ENCODE measurements around the gene SBF2. TPM values are rescaled to one million over a fixed set of nuclear protein-coding genes. Genes with fewer than 3 reads are reported as not detected.
"Not testable (repeated sequence)": the region's sequence is repeated elsewhere in the genome, so short reads cannot be mapped to it uniquely, and the experiment has no call there.

SBF2 gene
- total RNA-seq, 1 experiment from 2014 or later: 13.8 TPM

DNA sequence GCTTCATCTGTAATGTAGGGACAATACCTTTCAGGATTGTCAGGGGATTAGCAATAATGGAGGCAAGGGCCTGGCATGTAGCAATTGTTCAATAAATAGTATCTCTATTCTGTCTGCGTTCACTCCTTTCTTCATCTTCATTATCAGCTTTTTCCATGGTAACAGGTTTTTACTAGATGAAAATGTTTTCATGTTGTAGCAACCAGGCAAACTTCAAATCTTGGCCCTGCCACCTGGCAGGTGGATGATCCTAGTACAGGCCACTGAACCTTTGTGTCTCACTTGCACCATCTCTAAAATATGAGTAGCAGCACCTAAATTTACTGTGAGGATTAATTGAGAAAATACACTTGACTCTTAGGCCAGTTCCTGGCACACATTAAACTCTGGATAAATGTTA lies 546.8 kb downstream of the SBF2 start:
- Histone ChIP-seq H3K4me3 (ENCODE audit: low read length) (peak overlapping the region; percentile 20; the same call in 1 of the 2 replicates), H3K9ac (ENCODE audit: low read length) (peak overlapping the region; percentile 67), H3K36me3 (ENCODE audit: insufficient read depth, low read length) (peaks cover 53% of the 10 kb centered on the region), H4K20me1 (ENCODE audit: insufficient read depth, low read depth, low read length) (no peaks in the 10 kb centered on the region), H3K4me2 (ENCODE audit: low read depth, low read length, poor library complexity, severe bottlenecking) (peak overlapping the region; percentile 65), H3K9me3 (ENCODE audit: low read length) (no peaks in the 10 kb centered on the region), H3K27me3 (ENCODE audit: low read length) (no peaks in the 10 kb centered on the region), H3K79me2 (ENCODE audit: low read length) (peaks cover 27% of the 10 kb centered on the region), H3K4me1 (ENCODE audit: low read length) (peaks cover 79% of the 10 kb centered on the region), H3K27ac (ENCODE audit: low read length) (peak overlapping the region; percentile 96), H2AFZ (ENCODE audit: low read length) (no peak overlapping the region), H3K9me2 (replicated peaks; ENCODE audit: insufficient read depth, low read length) (no peaks in the 10 kb centered on the region)
- peak; percentile 57 for DNase-seq

DNA sequence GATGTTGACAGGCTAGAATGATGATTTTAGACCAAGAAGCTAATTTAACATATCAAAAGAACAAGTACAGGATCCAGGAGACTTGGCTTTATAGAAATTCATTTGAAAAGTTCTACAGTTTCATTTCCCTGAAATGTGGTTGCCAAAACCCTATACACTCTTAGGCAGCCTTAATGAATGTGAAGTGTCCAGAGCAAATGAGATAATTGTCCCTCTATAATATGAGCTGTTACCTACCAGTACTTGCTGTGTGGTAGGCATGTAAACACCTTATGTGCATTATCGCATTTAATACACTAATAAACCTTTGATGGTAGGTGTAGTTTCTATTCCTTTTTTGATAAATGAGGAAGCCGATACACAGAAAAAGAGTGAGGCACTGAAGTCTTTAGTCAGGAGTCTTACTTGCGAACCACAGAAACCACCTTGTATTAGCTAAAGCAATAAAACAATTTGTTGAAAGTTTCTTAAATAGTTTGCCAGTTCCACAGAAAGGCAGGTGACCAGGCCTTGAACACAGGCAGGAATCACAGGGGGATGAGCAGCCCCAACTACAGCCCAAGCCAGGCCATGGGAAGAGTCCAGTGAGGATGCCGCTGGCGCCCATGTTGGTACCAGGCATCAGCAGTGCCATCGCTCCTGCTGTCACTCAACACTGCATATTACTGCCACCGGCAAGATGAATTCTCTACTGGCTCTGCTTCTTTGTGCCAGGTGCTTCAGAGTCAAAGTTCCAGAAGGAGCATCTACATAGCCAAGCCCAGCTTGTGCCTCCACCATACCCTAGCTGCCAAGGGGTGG lies 548.4 kb downstream of the SBF2 start:
- Histone ChIP-seq H3K9me3 (ENCODE audit: low read length) (no peaks in the 10 kb centered on the region), H3K4me2 (ENCODE audit: low read depth, low read length, poor library complexity, severe bottlenecking) (peak overlapping the region; percentile 65), H3K9me2 (replicated peaks; ENCODE audit: insufficient read depth, low read length) (no peaks in the 10 kb centered on the region), H3K36me3 (ENCODE audit: insufficient read depth, low read length) (peaks cover 52% of the 10 kb centered on the region), H3K4me3 (ENCODE audit: low read length) (peak overlapping the region; percentile 20; the same call in 1 of the 2 replicates), H3K4me1 (ENCODE audit: low read length) (peaks cover 63% of the 10 kb centered on the region), H2AFZ (ENCODE audit: low read length) (no peak overlapping the region), H3K27me3 (ENCODE audit: low read length) (no peaks in the 10 kb centered on the region), H3K9ac (ENCODE audit: low read length) (peak overlapping the region; percentile 67), H3K27ac (ENCODE audit: low read length) (peak overlapping the region; percentile 96), H3K79me2 (ENCODE audit: low read length) (peaks cover 30% of the 10 kb centered on the region), H4K20me1 (ENCODE audit: insufficient read depth, low read depth, low read length) (no peaks in the 10 kb centered on the region)
- DNase-seq: peak; percentile 83

GRCh38 chr11:9743512-9743911 lies 550.5 kb downstream of the SBF2 start:
- Histone ChIP-seq H3K4me1 (ENCODE audit: low read length) (peaks cover 53% of the 10 kb centered on the region), H3K79me2 (ENCODE audit: low read length) (peaks cover 24% of the 10 kb centered on the region), H3K36me3 (ENCODE audit: insufficient read depth, low read length) (peaks cover 59% of the 10 kb centered on the region), H3K27ac (ENCODE audit: low read length) (peak overlapping the region; percentile 96)
- not testable (repeated sequence) for H2AFZ ChIP-seq (ENCODE audit: low read length); H3K9ac ChIP-seq (ENCODE audit: low read length); H3K4me3 ChIP-seq (ENCODE audit: low read length); H4K20me1 ChIP-seq (ENCODE audit: insufficient read depth, low read depth, low read length); H3K9me3 ChIP-seq (ENCODE audit: low read length); H3K4me2 ChIP-seq (ENCODE audit: low read depth, low read length, poor library complexity, severe bottlenecking); H3K9me2 ChIP-seq (replicated peaks; ENCODE audit: insufficient read depth, low read length); DNase-seq; H3K27me3 ChIP-seq (ENCODE audit: low read length)

DNA sequence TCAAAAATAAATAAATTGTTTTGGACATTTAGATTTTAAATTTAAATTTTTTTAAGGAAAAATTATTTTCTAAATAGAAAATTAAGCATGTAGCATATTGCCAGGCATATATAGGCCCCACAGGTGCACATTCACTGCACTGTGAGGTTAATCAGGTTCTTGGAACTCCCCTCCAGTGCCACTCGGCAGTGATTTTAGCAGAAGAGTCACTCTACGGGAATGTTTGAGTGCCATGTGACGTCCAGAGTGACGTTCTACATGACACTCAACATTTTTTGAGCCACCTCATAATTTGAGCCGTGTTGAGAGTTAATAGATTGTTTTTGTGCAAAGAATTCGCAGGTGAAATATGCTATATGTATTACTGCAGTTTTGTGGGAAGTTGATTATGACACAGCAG lies 552.8 kb downstream of the SBF2 start:
- no peaks in the 10 kb centered on the region for H3K9me3 ChIP-seq (ENCODE audit: low read length)
- H3K27ac ChIP-seq (ENCODE audit: low read length): no peak overlapping the region
- no peak for DNase-seq
- H3K79me2 ChIP-seq (ENCODE audit: low read length): peaks cover 21% of the 10 kb centered on the region
- H3K27me3 ChIP-seq (ENCODE audit: low read length): no peaks in the 10 kb centered on the region
- H3K9me2 ChIP-seq (replicated peaks; ENCODE audit: insufficient read depth, low read length): no peaks in the 10 kb centered on the region
- no peak overlapping the region for H3K9ac ChIP-seq (ENCODE audit: low read length)
- no peak overlapping the region for H2AFZ ChIP-seq (ENCODE audit: low read length)
- H3K4me3 ChIP-seq (ENCODE audit: low read length): no peak overlapping the region
- peaks cover 33% of the 10 kb centered on the region for H3K4me1 ChIP-seq (ENCODE audit: low read length)
- H3K4me2 ChIP-seq (ENCODE audit: low read depth, low read length, poor library complexity, severe bottlenecking): no peak overlapping the region
- peaks cover 59% of the 10 kb centered on the region for H3K36me3 ChIP-seq (ENCODE audit: insufficient read depth, low read length)
- no peaks in the 10 kb centered on the region for H4K20me1 ChIP-seq (ENCODE audit: insufficient read depth, low read depth, low read length)

GRCh38 chr11:9740202-9740883 lies 553.7 kb downstream of the SBF2 start:
- H2AFZ ChIP-seq (ENCODE audit: low read length): no peak overlapping the region
- no peaks in the 10 kb centered on the region for H3K9me2 ChIP-seq (replicated peaks; ENCODE audit: insufficient read depth, low read length)
- no peak overlapping the region for H3K4me2 ChIP-seq (ENCODE audit: low read depth, low read length, poor library complexity, severe bottlenecking)
- no peak overlapping the region for H3K4me3 ChIP-seq (ENCODE audit: low read length)
- no peaks in the 10 kb centered on the region; the same call in 1 of the 2 replicates for H3K9me3 ChIP-seq (ENCODE audit: low read length)
- H3K36me3 ChIP-seq (ENCODE audit: insufficient read depth, low read length): peaks cover 65% of the 10 kb centered on the region
- no peak overlapping the region for H3K9ac ChIP-seq (ENCODE audit: low read length)
- H3K27ac ChIP-seq (ENCODE audit: low read length): no peak overlapping the region
- no peaks in the 10 kb centered on the region for H4K20me1 ChIP-seq (ENCODE audit: insufficient read depth, low read depth, low read length)
- no peaks in the 10 kb centered on the region for H3K27me3 ChIP-seq (ENCODE audit: low read length)
- H3K79me2 ChIP-seq (ENCODE audit: low read length): peaks cover 24% of the 10 kb centered on the region
- no peak for DNase-seq
- peaks cover 24% of the 10 kb centered on the region for H3K4me1 ChIP-seq (ENCODE audit: low read length)

DNA sequence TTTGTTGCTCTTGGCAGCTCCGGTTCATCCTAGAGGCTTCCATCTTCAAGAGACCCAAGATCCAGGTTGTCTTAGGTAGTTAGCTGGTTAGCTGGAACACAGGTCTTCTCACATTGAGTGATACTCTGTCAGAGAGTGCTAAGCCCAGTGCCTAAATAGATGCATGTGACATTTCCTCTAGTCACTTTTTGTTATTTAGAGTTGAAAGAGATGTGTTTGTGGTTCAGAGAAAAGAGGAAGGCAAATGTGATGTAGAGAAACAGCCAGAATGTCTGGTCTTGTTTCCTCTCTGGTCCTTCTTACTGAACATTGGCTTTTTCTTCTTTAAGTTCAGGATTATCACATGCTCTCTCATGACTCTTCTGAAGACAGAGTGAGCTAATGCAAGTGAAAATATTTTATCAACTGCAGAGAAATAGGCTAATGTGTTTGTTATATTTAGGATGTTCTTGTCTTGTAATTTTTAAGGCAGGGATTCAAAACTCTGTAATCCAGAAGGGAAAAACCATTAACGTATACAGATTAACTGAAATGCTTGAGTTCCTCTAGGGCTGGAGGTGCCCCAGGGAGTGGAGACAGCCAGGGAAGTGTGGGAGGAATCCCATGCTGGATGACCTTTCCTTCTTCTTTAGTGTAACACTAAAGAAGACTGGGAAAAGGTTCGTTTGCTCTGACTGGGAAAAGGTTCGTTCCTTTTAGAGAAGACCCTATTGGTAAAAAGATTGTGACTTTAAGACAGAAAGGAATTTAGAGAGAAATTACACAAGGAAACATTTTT lies 554.7 kb downstream of the SBF2 start:
- no peaks in the 10 kb centered on the region; the same call in 1 of the 2 replicates for H3K9me3 ChIP-seq (ENCODE audit: low read length)
- H3K4me3 ChIP-seq (ENCODE audit: low read length): no peak overlapping the region
- no peak for DNase-seq
- H3K4me2 ChIP-seq (ENCODE audit: low read depth, low read length, poor library complexity, severe bottlenecking): no peak overlapping the region
- no peaks in the 10 kb centered on the region for H3K9me2 ChIP-seq (replicated peaks; ENCODE audit: insufficient read depth, low read length)
- peak overlapping the region; percentile 61 for H3K27ac ChIP-seq (ENCODE audit: low read length)
- no peak overlapping the region for H2AFZ ChIP-seq (ENCODE audit: low read length)
- H4K20me1 ChIP-seq (ENCODE audit: insufficient read depth, low read depth, low read length): no peaks in the 10 kb centered on the region
- H3K9ac ChIP-seq (ENCODE audit: low read length): no peak overlapping the region
- H3K36me3 ChIP-seq (ENCODE audit: insufficient read depth, low read length): peaks cover 74% of the 10 kb centered on the region
- H3K27me3 ChIP-seq (ENCODE audit: low read length): no peaks in the 10 kb centered on the region
- H3K79me2 ChIP-seq (ENCODE audit: low read length): peaks cover 31% of the 10 kb centered on the region
- H3K4me1 ChIP-seq (ENCODE audit: low read length): peaks cover 14% of the 10 kb centered on the region

- Histone ChIP-seq H3K4me3 (ENCODE audit: low read length) (no peak overlapping the region), H3K9me2 (replicated peaks; ENCODE audit: insufficient read depth, low read length) (no peaks in the 10 kb centered on the region), H3K9me3 (ENCODE audit: low read length) (peaks cover 3% of the 10 kb centered on the region; the same call in 1 of the 2 replicates), H3K4me1 (ENCODE audit: low read length) (peaks cover 8% of the 10 kb centered on the region), H4K20me1 (ENCODE audit: insufficient read depth, low read depth, low read length) (no peaks in the 10 kb centered on the region), H3K9ac (ENCODE audit: low read length) (no peak overlapping the region), H3K27me3 (ENCODE audit: low read length) (no peaks in the 10 kb centered on the region), H3K36me3 (ENCODE audit: insufficient read depth, low read length) (peaks cover 80% of the 10 kb centered on the region), H2AFZ (ENCODE audit: low read length) (no peak overlapping the region), H3K79me2 (ENCODE audit: low read length) (peaks cover 37% of the 10 kb centered on the region), H3K27ac (ENCODE audit: low read length) (peak overlapping the region; percentile 61), H3K4me2 (ENCODE audit: low read depth, low read length, poor library complexity, severe bottlenecking) (no peak overlapping the region)
- no peak for DNase-seq
These were observed 555.3 kb downstream of the SBF2 start for GRCh38 chr11:9738707-9739106.

- no peak overlapping the region for H3K9ac ChIP-seq (ENCODE audit: low read length)
- H3K27ac ChIP-seq (ENCODE audit: low read length): peak overlapping the region; percentile 61
- H3K79me2 ChIP-seq (ENCODE audit: low read length): peaks cover 43% of the 10 kb centered on the region
- no peaks in the 10 kb centered on the region for H3K9me2 ChIP-seq (replicated peaks; ENCODE audit: insufficient read depth, low read length)
- no peaks in the 10 kb centered on the region for H3K27me3 ChIP-seq (ENCODE audit: low read length)
- DNase-seq: no peak
- H3K4me1 ChIP-seq (ENCODE audit: low read length): peaks cover 6% of the 10 kb centered on the region
- no peak overlapping the region for H2AFZ ChIP-seq (ENCODE audit: low read length)
- H3K4me2 ChIP-seq (ENCODE audit: low read depth, low read length, poor library complexity, severe bottlenecking): no peak overlapping the region
- H3K4me3 ChIP-seq (ENCODE audit: low read length): no peak overlapping the region
- peaks cover 3% of the 10 kb centered on the region; the same call in 1 of the 2 replicates for H3K9me3 ChIP-seq (ENCODE audit: low read length)
- peaks cover 86% of the 10 kb centered on the region for H3K36me3 ChIP-seq (ENCODE audit: insufficient read depth, low read length)
- no peaks in the 10 kb centered on the region for H4K20me1 ChIP-seq (ENCODE audit: insufficient read depth, low read depth, low read length)
These were observed 555.9 kb downstream of the SBF2 start for GRCh38 chr11:9738116-9738515.

All from Karpas-422 (cell line).